Mammary epithelial cell (primary cell): ENCODE measurements around the gene ST3GAL4.

Experiments
- EZH2 ChIP-seq: IDR thresholded peaks from 2 replicates; pipeline ENCODE4 v1.6.1; 2012; ENCODE audit warnings: low read length, inconsistent platforms, borderline replicate concordance
- TF ChIP-seq, protein P1 (sequence below), 2 donors: IDR thresholded peaks in 1 of 2; conservative IDR thresholded peaks in 1 of 2; 2 replicates each; pipeline ENCODE4 v1.5.1; 2011 to 2012; ENCODE audit warnings: inconsistent platforms in 2 of 2, low read length in 2 of 2, mild to moderate bottlenecking in 2 of 2, control low read depth in 1 of 2, low read depth in 1 of 2; ENCODE audit not compliant: insufficient read depth in 1 of 2; ENCODE audit errors: extremely low read depth in 1 of 2

DNA sequence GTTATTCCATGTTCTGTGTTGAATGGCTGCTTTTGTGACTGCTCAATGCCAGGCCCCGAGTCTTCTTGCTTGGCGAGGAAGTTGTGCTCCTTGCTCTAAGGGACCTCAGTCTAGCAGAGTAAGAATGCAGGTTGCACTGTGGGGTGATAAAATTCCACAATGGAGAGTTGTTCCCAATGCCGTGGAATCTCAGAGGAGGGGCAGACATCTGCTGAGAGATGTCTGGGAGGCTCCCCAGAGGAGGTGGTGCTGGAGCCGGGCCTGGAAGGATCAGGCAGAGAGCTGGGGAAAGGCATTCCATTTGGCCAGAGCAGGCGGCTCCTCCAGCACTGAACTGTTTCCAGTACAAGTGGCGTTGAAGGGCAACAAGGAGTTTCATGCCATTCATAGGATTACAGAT, 55.2 kb downstream of the ST3GAL4 start:
- TF ChIP-seq, protein P1, sequence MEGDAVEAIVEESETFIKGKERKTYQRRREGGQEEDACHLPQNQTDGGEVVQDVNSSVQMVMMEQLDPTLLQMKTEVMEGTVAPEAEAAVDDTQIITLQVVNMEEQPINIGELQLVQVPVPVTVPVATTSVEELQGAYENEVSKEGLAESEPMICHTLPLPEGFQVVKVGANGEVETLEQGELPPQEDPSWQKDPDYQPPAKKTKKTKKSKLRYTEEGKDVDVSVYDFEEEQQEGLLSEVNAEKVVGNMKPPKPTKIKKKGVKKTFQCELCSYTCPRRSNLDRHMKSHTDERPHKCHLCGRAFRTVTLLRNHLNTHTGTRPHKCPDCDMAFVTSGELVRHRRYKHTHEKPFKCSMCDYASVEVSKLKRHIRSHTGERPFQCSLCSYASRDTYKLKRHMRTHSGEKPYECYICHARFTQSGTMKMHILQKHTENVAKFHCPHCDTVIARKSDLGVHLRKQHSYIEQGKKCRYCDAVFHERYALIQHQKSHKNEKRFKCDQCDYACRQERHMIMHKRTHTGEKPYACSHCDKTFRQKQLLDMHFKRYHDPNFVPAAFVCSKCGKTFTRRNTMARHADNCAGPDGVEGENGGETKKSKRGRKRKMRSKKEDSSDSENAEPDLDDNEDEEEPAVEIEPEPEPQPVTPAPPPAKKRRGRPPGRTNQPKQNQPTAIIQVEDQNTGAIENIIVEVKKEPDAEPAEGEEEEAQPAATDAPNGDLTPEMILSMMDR (conservative IDR thresholded peaks at IDR 0.05 in 1 of 2, IDR thresholded peaks at IDR 0.05 in 1 of 2; ENCODE audit: extremely low read depth in 1 of 2, insufficient read depth in 1 of 2, low read depth in 1 of 2, low read length in 2 of 2) = no peak
- TF ChIP-seq EZH2 = no peak
